Activated CD4-positive, alpha-beta T cell treated with anti-CD3 and anti-CD28 coated beads, Interleukin-2, amount 50 U/mL, for 24 hours (primary cell): ENCODE data around the gene NUMB.

Source experiments
- DNase-seq, 2 donors: peaks; one replicate each; pipeline ENCODE4 v3.0.0-alpha.2; 2020; ENCODE audit warnings: low read depth in 1 of 2, low spot score in 1 of 2

NUMB gene

DNA sequence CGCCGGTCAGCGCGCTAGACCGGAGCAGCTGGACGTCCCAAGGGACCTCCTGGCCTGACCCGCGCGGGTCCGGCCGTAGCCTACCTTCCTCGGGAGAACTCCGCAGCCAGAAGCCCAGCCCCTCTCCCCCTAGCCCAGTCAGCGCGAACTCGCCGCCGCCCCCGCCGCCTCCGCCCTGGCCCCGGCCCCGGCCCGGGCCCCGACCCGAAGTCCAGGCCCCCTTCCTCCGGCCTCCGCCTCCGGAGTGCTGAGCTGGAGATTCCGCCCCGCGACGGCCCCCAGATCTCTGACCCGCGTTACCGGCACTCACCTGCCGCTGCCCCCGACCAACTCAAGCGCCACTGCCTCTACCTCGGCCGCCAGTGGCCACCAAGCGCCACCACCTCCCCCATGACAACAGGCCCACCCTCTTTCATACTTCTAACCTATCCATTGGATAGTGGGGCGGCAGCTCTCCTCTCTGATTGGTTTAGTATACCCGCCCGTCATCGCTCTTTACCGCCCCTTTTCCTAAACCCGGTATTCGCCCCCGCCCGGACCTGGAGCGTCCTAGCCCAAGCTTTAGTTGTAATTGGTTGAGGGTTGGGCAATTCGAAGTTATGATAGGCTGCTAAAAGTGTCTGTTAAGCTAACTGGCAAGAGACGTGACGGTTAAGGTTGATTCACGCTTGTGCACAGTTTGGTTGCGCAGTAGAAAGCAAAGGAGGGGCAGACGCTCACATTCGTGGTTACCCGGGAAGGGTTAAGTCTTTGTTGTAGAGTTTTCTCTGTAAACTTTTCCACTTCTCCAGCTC, at the start of gene NUMB:
Gene NUMB (minus strand): TSS at position 364 of the 794 bp plus-strand sequence. CDS start 102,795 bp downstream, outside the sequence.
- peak; percentile 77 to 97 for DNase-seq

GRCh38 chr14:73503648-73504047, 45.3 kb upstream of the NUMB start:
- no peak for DNase-seq

GRCh38 chr14:73502017-73502619, 43.8 kb upstream of the NUMB start:
- DNase-seq: no peak

- DNase-seq: no peak
These were observed 42.0 kb upstream of the NUMB start for GRCh38 chr14:73500360-73500759.

GRCh38 chr14:73494593-73494992, 36.2 kb upstream of the NUMB start:
- DNase-seq: no peak

- no peak for DNase-seq
These were observed 34.3 kb upstream of the NUMB start for GRCh38 chr14:73492670-73493069.

DNA sequence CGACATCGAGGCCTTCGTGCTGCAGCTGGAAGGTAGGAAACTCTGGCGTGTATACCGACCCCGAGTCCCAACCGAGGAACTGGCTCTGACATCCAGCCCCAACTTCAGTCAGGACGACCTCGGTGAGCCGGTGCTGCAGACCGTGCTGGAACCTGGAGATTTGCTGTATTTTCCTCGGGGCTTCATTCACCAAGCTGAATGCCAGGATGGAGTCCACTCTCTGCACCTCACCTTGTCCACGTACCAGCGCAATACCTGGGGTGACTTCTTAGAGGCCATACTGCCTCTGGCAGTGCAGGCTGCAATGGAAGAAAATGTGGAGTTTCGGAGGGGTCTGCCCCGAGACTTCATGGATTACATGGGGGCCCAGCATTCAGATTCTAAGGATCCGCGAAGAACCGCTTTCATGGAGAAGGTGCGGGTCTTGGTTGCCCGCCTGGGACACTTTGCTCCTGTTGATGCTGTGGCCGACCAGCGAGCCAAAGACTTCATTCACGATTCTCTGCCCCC, 33.8 kb upstream of the NUMB start:
- no peak for DNase-seq

GRCh38 chr14:73491256-73492042, 33.1 kb upstream of the NUMB start:
- DNase-seq: peak; percentile 43 to 45

- DNase-seq: no peak
These were observed 31.3 kb upstream of the NUMB start for GRCh38 chr14:73489481-73490175.

- no peak for DNase-seq
These were observed 20.3 kb upstream of the NUMB start for GRCh38 chr14:73478684-73479083.

DNA sequence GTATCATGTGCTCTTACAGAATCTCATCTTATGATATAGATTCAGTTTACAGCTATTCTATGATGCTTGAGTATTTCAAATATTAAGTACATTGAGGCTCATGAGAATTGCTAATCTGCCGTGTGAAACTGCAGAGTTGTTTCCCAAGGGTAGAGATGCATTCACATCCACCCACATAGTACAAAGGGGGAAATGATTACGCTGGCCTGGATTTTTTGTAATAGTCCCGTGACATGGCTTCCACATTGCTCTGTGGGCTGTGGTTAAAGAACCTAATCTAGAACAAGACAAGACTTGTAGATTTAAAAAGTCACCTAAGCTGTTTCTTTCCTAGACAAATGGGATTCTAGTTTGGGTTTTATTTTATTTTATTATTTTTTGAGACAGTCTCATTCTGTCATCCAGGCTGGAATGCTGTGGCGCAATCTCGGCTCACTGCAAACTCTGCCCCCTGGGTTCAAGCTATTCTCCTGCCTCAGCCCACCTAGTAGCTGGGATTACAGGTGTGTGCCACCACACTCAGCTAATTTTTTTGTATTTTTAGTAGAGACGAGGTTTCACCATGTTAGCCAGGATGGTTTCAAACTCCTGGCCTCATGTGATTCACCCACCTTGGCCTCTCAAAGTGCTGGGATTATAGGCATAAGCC, 19.4 kb upstream of the NUMB start:
- no peak for DNase-seq

DNA sequence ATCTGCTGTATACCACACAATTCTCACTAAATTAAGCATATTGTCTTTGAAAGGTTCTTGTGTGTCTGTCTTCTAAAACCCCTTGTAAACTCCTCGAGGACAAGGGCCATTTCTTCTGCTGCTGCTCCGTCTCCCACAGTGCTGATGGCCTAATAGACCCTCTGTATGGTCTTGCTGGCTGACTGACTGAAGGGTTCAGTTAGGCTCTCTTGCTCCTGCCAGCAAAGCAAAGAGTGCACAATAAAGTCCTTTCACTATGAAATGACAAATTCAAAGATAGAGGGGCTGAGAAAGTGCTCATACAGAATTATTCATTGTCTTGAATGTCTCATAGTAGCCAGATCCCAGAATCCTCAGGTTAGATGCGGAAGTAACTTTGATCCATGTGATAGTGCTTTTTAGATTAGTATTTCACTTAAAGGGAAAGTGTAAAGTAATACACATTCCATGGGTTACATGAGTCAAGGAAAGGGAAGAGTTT, 18.1 kb upstream of the NUMB start:
- DNase-seq: no peak

- DNase-seq: no peak
These were observed 16.6 kb upstream of the NUMB start for GRCh38 chr14:73474952-73475351.

DNA sequence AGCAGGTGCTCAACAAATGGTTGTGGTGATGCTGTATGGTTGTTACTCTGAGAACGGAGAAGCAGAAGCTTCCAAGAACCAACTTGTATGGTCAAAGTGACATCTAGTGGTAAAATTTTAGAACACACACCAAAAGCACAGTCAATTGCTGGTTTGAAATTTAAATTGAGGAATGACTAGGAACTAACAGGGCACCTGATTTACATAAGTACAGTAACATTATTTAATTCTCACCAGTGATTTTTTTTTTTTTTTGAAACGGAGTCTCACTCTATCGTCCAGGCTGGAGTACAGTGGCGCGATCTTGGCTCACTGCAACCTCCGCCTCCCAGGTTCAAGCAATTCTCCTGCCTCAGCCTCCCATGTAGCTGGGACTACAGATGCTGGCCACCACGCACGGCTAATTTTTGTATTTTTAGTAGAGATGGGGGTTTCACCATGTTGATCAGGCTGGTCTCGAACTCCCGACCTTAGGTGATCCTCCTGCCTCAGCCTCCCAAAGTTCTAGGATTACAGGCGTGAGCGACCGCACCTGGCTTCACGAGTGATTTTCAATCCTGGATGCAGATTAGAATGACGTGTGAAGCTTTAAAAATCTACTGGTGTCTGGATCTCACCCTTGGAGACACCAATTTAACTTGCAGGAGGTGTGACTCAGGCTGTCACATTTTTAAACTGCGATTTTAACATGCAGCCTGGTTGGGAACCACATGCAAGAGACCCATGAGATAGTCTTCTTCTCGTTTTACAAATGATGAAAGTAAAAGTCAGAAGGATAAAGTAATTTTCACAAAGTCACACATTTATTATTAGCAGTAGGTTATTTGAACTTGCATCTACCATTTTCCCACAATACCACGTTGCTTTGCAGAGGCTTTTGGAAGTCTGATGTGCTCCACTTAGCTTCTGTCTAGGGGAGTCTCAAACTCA, 14.1 kb upstream of the NUMB start:
- DNase-seq: peak in 1 of 2 donors; percentile 32

- no peak for DNase-seq
These were observed 13.3 kb upstream of the NUMB start for GRCh38 chr14:73471582-73472184.

- DNase-seq: no peak
These were observed 10.6 kb upstream of the NUMB start for GRCh38 chr14:73468828-73469375.

GRCh38 chr14:73467800-73468199, 9.5 kb upstream of the NUMB start:
- DNase-seq: peak in 1 of 2 donors; percentile 53

GRCh38 chr14:73467377-73467776, 9.0 kb upstream of the NUMB start:
- DNase-seq: peak; percentile 33 to 51

DNA sequence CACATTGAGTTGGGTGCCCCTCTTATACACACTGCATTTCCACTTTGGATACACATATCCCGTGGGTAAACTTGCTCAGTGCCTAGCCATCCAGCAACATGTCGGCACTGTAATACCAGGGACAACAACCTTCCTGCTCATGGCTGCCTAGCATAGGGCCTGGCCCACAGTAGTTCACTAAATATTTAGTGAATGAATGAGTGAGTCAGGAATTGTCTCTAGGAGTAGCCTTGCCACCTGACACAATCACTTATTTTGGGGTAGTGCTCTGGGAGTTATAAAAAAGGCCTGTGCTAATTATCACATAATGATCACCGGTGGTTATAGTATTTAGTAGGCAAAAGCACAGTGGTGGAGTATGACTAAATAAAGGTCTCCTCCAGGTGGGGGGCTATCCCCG, 8.5 kb upstream of the NUMB start:
- DNase-seq: no peak
